HepG2 (cell line): ENCODE measurements around the gene SEC16A. TPM values are rescaled to one million over a fixed set of nuclear protein-coding genes. Genes with fewer than 3 reads are reported as not detected.

Experiments used
- ARID4A ChIP-seq: sonication (generic); formaldehyde crosslinking; IDR thresholded peaks from 2 replicates; pipeline ENCODE4 v1.5.0; 2020; ENCODE audit warnings: mild to moderate bottlenecking, missing genetic modification reagents, borderline replicate concordance
- ATF4 ChIP-seq, 2 experiments: fragments of 450-650 bp in 1 of 2; sonication (generic) in 1 of 2; formaldehyde crosslinking; IDR thresholded peaks; 2 replicates each; pipeline versions ENCODE4 v1.5.0 to v1.8.0; 2020 to 2022; ENCODE audit warnings: mild to moderate bottlenecking in 1 of 2, missing genetic modification reagents in 1 of 2
- BCLAF1 ChIP-seq: fragments of 450-650 bp; IDR thresholded peaks from 2 replicates; pipeline ENCODE4 v1.6.1; 2017; ENCODE audit warnings: mild to moderate bottlenecking
- GRHL1 ChIP-seq: sonication (generic); formaldehyde crosslinking; conservative IDR thresholded peaks from 2 replicates; pipeline ENCODE4 v1.8.0; 2022; ENCODE audit warnings: missing genetic modification reagents
- KDM3A ChIP-seq: IDR thresholded peaks from 2 replicates; pipeline ENCODE4 v1.6.1; 2018; ENCODE audit warnings: low read depth, missing compliant biosample characterization
- MEIS2 ChIP-seq: sonication (generic); formaldehyde crosslinking; IDR thresholded peaks from 2 replicates; pipeline ENCODE4 v1.9.0; 2021; ENCODE audit warnings: mild to moderate bottlenecking, missing genetic modification reagents
- TAF1 ChIP-seq: sonication (generic); formaldehyde crosslinking; IDR thresholded peaks from 2 replicates; pipeline ENCODE4 v1.4.0; 2020; ENCODE audit warnings: missing genetic modification reagents
- TEAD3 ChIP-seq: optimal IDR thresholded peaks from 2 replicates; pipeline ENCODE3; 2016; ENCODE audit warnings: borderline replicate concordance
- ZBTB49 ChIP-seq: sonication (generic); formaldehyde crosslinking; IDR thresholded peaks from 2 replicates; pipeline ENCODE4 v1.4.0; 2020; ENCODE audit warnings: missing genetic modification reagents, borderline replicate concordance
- ZNF17 ChIP-seq: sonication (generic); formaldehyde crosslinking; IDR thresholded peaks from 2 replicates; pipeline ENCODE4 v1.5.0; 2020; ENCODE audit warnings: mild to moderate bottlenecking, missing genetic modification reagents
- ZNF253 ChIP-seq: sonication (generic); formaldehyde crosslinking; IDR thresholded peaks from 2 replicates; pipeline ENCODE4 v1.8.0; 2022; ENCODE audit warnings: mild to moderate bottlenecking, missing genetic modification reagents, borderline replicate concordance
- ZNF329 ChIP-seq: sonication (generic); formaldehyde crosslinking; IDR thresholded peaks from 2 replicates; pipeline ENCODE4 v1.9.0; 2021; ENCODE audit warnings: low read depth, mild to moderate bottlenecking, missing genetic modification reagents
- ZNF777 ChIP-seq: sonication (generic); formaldehyde crosslinking; IDR thresholded peaks from 2 replicates; pipeline ENCODE4 v1.4.0; 2020; ENCODE audit warnings: missing genetic modification reagents
- polyA plus RNA-seq, 8 experiments: library from polyadenylated mRNA; depleted of rRNA in 3 of 8; stranded (reverse) in 7 of 8; unstranded in 1 of 8; fragments of >200 nt; fragmentation: Illumina TruSeq in 4 of 8; extraction: Trizol in 4 of 8; gene quantifications; 2 replicates each; pipeline versions ENCODE4 v1.2.1 to v1.2.3, GENCODE V29; 2011 to 2016; ENCODE audit warnings: low read depth in 4 of 8, missing spikeins in 1 of 8, mixed read lengths in 1 of 8; ENCODE audit not compliant: insufficient read depth in 1 of 8
- total RNA-seq, 5 experiments: library from RNA; depleted of rRNA; stranded (reverse); fragments of >200 nt; fragmentation: Illumina TruSeq; extraction: Trizol; gene quantifications; 2 replicates each; pipeline ENCODE4 v1.2.3, GENCODE V29; 2016; ENCODE audit warnings: low read depth in 1 of 5

Gene SEC16A
- total and polyA plus RNA-seq, 2 of the 13 experiments (the other 11 are each of a cell fraction or from before 2014, with no cell fraction given) = 15.9 to 18.9 TPM

GRCh38 chr9:136482793-136483588 lies at the start of gene SEC16A (continued):
- TF ChIP-seq ZNF17 (CRISPR knock-in tag) = no peak
- 0 out of 4 replicates have a peak, but pooled peaks of 1 of the 2 experiments have one; percentile 18 for TF ChIP-seq ATF4 (CRISPR knock-in tag; IDR thresholded peaks at IDR 0.05)
- peak; percentile 66 for TF ChIP-seq ZNF329
- TF ChIP-seq TEAD3 (CRISPR knock-in tag) = peak; percentile 51
- TF ChIP-seq KDM3A (CRISPR knock-in tag) = no peak
- TF ChIP-seq ZNF777 = peak; percentile 22; the same call in 1 of the 2 replicates
- peak; percentile 80; the same call in 1 of the 2 replicates for TF ChIP-seq ARID4A
- TF ChIP-seq BCLAF1 = no peak
- no peak for TF ChIP-seq ZNF253
- peak; percentile 80 for TF ChIP-seq TAF1 (CRISPR knock-in tag)
- TF ChIP-seq MEIS2 (CRISPR knock-in tag) = peak; percentile 52; the same call in 1 of the 2 replicates
- no peak for TF ChIP-seq ZBTB49
- no peak for TF ChIP-seq GRHL1 (CRISPR knock-in tag)
